ENCODE results near the gene CAMP.

GRCh38 chr3:48215876-48216275 lies 7.4 kb upstream of the CAMP start:
- TF ChIP-seq CTCF (IDR thresholded peaks at IDR 0.05) (no peak), POLR2A (IDR thresholded peaks at IDR 0.05) (no peak), POLR2AphosphoS5 (IDR thresholded peaks at IDR 0.05) (no peak)
